UCSD-AML1 (cell line): ENCODE results near the gene PRDM16.

Experiments used
- DNase-seq: peaks from one replicate; lab custom pipeline; 2025; ENCODE audit not compliant: unreplicated experiment; lab: John Stamatoyannopoulos, UW

Gene PRDM16

DNA sequence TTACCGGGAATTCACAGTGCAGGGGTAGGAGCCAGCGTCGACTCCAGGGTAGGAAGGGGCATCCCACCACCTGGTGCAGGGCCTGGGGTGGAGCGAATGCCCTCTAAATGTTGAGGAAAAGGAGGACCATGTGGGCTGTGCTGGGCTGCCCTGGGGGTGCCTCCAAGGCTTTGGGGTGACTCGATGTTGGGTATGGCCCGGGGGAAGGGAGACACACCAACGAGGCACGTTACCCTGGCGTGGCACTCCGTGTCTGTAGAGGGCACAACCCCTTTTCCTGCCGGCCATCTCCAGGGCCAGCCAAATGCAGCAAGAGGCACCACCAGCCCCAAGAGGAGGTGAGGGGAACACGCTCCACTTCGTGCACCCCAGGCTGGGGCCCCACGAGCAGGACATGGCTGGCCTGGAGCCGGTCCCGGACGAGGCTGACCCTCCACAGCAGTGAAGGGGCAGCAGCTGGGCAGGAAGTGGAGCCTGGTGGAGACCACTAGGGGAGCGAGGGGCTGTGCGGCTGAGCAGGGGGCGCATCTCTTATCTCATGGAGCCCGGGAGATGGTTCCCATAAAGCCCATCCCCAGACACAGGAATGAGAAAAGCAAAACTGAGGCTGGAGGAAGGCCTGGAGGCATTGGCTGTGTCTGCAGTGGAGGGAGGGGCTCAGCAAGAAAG, 36.5 kb upstream of the PRDM16 start:
- DNase-seq = no peak

DNA sequence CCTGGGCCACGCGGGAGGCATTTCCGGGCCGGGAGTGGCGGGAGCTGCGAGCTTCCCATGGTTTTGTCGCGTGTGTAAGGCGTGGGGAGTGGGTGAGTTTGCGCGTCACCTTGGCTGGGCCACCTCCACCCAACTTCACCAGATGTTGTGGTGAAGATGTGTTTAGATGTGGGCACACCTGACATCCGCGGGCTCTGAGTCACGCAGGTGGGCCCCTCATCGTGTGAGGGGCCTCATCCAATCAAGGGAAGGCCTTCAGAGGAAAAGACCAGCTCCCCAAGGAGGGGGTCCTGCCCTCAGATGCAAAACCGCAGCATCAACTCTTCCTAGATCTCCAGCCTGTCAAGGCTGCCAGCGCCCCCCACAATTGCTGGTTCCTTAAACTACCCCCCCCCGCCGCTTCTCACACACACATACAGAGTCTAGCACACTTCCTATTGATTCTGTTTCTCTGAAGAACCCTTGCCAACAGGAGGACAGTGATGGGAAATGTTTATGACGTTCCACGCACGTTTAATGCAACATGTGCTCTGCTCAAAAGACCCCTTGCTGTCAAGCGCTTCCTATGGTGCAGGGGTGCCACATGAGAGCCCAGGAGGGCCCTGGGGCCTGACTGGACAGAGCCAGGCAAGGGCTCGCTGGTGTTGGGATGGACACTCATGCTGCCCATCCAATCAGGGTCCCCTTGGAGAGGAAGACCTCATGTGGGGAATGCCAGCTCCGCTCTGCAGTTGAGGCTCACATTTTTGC, 35.8 kb upstream of the PRDM16 start:
- no peak for DNase-seq

- no peak for DNase-seq
These were observed 35.3 kb upstream of the PRDM16 start for GRCh38 chr1:3033790-3034090.

DNA sequence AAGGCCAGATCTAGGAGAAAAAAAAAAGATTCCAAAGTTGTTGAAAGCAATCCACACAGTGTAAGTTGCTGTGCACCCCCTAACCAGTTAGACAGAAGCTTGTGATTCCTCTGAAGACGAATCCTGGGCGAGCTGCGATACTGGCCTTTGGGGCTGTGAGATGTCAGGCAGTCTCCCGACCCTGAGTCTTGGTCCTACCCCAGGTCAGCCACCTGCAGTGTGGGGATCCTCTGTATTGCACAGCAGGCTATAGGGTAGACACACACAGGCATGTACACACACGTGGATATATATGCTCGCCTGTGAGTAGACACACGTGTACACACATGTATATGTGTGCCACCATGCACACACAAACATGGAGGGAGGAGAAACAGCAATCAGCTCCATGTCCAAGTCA, 34.8 kb upstream of the PRDM16 start:
- no peak for DNase-seq

DNA sequence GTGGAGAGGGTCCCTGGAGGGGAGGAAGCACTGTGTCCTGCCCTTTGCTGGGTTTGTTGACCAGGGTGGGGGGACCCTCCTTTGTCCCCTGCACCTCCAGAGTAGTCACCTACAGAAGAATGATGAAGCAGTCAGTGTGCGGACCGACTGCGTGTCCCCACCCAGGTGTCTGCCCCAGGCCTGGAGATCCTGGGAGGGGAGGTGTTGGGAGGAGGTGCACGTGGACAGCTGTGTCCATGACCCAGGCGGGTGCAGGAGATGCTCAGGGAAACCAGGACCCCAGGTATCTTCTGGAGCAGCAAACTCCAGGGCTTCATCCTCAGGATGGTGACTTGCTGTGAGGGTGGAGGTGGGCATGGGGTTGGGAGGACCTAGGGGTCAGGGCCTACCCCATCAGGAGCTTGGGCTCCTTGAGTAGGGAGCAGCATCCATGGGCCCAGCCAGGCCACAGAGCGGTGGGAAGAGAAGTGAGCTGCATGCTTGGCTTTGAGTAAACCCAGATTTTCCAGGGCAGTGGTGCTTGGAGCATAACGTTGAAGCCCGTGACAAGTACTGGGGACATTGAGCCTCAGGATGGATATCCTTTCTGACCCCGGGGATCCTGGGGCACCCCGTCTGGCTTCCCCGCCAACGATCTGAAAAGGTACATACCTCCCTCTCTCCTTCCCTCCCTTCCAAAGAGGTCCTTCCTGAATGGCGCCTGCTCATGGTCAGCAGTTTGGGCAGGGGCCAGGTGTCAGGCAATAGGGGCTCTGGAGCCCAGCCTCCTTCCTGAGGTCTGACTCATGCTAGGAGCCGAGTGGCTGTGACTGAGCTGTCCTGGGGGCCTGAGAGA, 34.1 kb upstream of the PRDM16 start:
- no peak for DNase-seq

DNA sequence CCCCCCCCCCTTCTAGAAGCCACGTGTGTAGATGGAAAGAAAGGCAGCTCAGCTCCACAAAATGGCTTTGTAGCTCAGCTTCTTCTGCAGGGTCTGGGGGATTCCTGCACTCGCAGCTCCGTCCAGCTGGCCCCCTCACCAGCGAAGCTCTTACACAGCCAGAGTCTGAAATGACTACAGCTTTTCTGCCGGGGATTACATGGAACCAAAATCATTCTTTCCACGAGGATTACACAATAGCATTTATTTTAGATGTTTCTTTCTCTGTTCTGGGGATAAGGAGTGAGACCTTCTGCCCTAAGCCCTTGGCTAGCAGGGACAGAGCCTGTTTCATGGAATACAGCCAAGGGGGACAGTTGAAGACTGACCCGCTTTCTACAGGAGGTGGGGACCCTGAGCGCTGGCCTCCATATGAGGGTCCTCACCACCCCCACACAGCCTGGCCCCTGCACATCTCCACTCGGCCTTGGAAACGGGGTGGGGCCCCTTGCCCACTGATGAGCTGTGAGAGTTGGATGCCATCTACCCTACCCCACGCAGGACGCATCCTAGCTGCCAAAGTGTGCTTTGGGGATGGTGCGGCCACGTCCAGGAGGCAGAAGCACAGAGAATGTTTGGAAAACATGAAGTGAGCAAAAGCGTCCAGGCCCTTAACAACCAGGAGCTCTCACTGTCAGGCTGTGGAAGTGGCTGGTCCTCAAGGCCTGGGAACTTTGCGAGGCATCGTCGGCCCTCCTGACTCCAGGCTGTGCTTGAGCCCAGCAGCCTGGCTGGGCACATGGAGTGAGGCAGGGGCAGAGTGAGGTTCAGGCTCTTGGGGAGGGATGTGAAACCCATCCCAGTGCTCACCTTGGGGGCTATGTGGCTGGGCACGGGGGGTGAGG, 33.2 kb upstream of the PRDM16 start:
- DNase-seq = no peak

DNA sequence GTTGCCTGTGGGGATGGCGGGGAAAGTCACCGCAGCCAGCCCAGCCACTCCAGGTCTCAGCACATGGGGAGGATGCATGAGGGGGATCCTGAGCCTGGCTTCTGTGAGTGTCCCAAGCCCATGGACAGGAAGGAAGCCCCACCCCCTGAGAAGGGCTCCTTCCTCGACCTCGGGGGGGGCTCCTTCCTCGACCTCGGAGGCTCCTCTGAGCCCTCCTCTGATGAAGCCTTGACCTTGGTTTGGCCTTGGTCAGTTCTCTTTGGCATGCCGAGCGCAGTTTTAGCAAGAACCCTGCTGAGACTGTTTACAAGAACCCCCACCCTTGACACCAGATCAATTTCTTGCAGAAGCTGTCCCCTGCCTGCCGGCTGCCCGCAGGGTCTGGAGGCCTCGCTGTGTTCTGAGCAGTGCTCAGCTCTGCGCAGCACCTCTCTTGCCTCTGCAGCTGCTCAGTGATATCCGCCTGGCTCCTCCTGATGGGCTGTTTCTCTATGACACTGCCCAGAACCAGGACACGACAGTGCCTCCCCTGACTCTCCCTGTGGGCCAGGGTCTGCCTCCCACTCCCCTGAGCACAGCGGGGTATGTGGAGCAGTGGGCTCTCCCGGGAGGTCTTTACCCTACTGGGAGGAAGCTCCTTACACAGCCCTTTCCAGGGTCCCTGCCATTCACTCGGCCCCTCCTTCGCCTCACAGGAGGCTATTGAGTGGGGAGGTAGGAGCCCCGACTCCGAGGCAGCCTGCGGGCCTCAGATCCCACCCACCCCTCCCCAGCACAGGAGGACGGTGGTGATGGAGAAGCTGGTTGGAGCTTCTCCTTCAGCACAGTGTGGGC, 32.3 kb upstream of the PRDM16 start:
- no peak for DNase-seq

GRCh38 chr1:3037281-3038040, 31.5 kb upstream of the PRDM16 start:
- DNase-seq = no peak

- DNase-seq = no peak
These were observed 30.9 kb upstream of the PRDM16 start for GRCh38 chr1:3038113-3038551.

- no peak for DNase-seq
These were observed 30.3 kb upstream of the PRDM16 start for GRCh38 chr1:3038571-3039181.

GRCh38 chr1:3040004-3040403, 29.0 kb upstream of the PRDM16 start:
- DNase-seq = no peak

DNA sequence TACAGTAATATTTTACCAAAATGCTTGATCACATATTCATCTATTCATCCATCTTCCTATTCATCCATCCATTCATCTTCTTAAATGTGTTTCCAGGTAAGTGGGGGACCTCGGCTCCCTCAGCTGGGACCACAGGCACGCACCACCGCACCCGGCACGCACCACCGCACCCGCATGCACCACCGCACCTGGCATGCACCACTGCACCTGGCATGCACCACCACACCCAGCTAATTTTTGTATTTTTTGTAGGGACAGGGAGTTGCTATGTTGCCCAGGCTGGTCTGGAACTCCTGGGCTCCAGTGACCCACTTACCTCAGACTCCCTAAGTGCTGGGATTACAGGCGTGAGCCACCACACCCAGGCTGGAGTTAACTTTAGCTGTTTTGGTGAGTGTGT, 26.5 kb upstream of the PRDM16 start:
- no peak for DNase-seq

- DNase-seq = no peak
These were observed 19.8 kb upstream of the PRDM16 start for GRCh38 chr1:3049164-3049563.

- no peak for DNase-seq
These were observed 19.1 kb upstream of the PRDM16 start for GRCh38 chr1:3049905-3050304.

DNA sequence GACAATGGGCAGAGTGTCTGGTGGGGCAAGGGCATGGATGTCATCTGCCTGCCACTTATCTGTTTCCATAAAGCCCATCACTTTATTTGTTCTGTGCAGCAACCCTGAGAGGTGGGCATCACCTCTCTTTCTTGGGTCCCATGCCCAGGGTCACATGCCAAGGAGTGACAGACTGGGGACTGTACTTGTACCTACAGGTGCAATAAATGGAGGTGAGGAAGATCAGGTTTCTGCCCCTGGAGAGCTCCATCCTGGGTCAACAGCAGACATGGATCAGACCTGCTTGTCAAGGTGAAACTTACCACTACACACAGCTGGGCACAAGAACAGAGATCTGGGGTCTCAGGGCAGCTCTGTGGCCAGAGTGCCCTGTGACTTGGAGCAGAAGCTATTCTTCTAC, 18.4 kb upstream of the PRDM16 start:
- DNase-seq = no peak

- no peak for DNase-seq
These were observed 17.4 kb upstream of the PRDM16 start for GRCh38 chr1:3051270-3052268.

DNA sequence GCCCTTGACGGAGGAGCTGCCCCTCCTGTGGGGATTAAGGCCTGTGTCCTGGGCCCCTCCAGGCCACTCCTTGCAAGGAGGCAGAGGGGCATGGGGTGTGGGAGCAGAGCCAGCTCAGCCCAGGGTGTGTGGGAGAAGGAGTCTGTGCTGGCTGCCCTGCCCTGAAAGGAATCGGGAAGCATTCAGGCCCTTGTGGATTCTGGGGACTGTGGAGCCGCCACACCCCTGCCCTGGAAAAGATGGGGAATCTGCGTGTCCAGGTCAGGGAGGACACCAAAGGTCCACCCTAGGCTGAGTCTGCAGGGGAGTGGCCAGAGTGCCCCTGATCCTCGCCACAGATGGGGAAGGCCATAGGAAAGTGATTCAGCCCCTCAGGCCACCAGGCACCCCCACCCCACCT, 16.5 kb upstream of the PRDM16 start:
- DNase-seq = no peak
